Measurements from ENCODE around the gene CAST.

The CAST gene

DNA sequence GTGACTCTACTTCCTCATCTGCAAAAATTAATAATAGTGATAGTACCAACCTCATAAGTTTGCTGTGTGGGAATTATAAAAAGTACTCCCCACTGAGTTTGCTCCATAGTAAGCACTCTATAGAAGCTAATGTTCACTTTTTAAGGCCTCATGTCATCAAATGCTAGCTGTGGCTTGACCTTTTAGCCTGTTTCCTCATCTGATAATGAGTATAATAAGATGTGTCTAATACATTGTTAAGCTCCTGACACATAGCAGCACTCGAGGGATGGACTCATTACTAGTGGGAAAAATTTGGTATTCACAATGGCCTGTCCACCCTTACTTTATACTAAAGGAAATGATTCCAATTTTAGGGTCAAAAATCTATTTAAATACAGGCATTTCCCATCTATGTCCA lies 26.1 kb upstream of the CAST start:
- H3K4me3 ChIP-seq (ENCODE audit: low read depth, low read length), result no peak overlapping the region
- TF ChIP-seq, protein P1, sequence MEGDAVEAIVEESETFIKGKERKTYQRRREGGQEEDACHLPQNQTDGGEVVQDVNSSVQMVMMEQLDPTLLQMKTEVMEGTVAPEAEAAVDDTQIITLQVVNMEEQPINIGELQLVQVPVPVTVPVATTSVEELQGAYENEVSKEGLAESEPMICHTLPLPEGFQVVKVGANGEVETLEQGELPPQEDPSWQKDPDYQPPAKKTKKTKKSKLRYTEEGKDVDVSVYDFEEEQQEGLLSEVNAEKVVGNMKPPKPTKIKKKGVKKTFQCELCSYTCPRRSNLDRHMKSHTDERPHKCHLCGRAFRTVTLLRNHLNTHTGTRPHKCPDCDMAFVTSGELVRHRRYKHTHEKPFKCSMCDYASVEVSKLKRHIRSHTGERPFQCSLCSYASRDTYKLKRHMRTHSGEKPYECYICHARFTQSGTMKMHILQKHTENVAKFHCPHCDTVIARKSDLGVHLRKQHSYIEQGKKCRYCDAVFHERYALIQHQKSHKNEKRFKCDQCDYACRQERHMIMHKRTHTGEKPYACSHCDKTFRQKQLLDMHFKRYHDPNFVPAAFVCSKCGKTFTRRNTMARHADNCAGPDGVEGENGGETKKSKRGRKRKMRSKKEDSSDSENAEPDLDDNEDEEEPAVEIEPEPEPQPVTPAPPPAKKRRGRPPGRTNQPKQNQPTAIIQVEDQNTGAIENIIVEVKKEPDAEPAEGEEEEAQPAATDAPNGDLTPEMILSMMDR (IDR thresholded peaks at IDR 0.05; ENCODE audit: low read depth, low read length), result no peak

DNA sequence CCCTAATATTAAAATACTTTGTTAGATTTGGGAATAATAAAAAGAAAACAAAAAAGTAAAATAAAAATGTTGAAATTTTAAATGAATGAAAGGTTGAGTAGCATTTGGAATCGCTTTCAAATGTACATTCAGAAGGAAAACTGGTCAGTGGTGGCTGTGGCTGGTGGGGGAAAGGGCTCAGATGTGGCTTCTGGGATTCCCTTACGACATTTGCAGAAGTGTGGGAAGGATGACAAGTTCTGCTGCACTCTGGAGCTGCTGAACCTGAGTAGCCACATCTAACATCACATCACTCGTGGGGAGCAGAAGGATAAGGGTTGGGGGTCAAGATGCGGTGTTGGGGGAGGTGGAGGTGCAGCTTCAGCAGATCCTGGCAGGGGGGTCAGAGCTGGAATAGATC lies 25.6 kb upstream of the CAST start:
- H3K4me3 ChIP-seq (ENCODE audit: low read depth, low read length), result no peak overlapping the region
- TF ChIP-seq, protein P1 (IDR thresholded peaks at IDR 0.05; ENCODE audit: low read depth, low read length), result no peak

DNA sequence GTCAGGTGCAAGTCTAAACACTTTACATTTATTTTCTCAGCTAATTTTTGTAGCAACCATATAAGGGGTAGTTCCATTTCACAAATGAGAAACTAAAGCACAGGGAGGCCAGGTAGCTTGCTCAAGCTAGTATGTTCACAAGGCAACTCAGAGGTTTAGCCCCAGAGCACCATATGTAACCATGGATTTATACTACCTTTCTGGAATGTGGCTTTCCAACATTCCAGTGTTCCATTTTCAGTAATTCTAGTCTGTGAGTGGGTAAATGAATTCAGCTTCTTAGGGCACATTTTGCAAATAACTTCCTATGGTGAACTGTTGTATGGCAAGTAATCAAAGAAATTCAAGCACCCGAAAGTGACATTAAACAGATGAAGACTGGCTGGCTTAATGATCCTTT lies 25.0 kb upstream of the CAST start:
- H3K4me3 ChIP-seq (ENCODE audit: low read depth, low read length), result no peak overlapping the region
- TF ChIP-seq, protein P1 (IDR thresholded peaks at IDR 0.05; ENCODE audit: low read depth, low read length), result no peak

DNA sequence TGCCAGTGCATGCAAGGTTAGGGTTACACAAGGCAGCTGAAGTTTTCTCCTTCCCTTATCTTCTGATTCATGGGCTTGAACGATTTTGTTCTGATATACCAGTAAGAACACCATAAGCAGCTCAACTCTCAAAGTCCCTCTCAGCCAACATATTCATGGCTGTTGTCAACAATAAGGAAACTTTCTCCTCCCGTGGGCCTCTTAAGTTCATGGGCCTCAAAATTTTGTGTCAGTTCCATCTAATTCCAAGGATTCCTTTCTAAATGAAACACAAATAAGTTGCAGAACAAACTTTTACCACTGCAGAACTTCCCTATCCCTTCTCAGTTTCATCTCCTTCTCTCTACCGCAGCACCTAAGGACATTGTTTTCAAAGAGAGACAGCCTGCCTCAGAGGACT lies 23.6 kb upstream of the CAST start:
- H3K4me3 ChIP-seq (ENCODE audit: low read depth, low read length), result no peak overlapping the region
- TF ChIP-seq, protein P1 (IDR thresholded peaks at IDR 0.05; ENCODE audit: low read depth, low read length), result no peak

DNA sequence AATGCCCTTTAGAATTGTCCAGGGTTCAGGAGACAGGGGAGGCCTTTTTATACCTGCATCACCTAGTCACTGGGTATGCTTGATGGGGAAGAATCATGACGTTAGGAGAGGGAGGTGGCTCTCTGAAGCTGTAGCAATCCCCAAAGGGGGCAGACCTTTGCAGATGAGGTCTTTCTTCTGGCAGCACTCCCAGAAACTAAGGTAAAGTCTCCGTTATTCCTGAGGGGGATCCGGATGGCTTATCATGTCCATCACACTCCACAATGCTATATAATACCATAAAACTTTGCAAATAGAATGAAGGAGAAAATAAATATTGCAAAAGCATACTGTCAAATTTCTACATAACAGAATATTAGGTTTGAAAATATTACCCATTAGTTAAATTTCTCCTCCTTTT lies 21.5 kb upstream of the CAST start:
- TF ChIP-seq, protein P1 (IDR thresholded peaks at IDR 0.05; ENCODE audit: low read depth, low read length), result no peak
- H3K4me3 ChIP-seq (ENCODE audit: low read depth, low read length), result no peak overlapping the region

DNA sequence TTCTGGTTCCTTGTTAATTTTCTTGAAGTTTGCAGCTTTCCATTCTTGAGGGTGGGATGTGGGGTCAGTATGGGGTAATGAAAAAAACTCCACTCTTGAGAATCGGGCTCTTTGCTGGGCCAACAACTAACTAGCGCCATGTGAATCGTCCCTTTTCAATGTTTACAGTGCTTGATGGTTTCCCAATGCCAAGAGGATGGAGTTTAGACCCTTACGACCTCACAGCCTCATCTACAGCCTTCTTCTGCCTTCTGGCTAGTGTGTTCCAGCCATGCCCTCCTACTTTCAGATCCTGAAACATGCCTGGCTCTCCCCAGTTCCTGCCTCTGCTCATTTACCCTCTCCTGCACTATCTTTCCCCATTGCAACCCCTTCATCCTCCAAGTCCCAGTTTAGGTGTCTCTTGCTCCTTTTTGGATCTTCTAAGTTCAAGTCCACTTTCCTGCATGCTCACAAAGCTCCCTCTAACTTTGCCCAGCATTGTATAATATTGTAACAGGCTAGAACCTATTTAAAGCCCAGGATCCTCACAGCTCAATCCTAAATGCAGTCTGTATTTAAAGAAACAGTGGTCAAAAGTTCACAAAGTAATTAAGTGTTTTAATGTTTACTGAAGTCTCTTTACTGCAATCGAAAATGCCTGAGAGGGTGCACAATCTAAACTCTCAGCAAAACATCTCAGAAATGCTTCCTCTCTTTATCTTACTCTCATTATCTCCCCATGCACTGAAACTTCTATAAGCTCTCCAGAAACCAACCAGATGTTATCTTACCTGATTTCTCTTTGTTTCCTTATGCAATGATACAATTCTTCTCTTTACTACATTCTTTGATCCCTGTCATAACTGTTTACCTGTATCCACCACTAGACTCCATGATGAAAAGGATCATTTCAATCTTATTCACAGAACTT lies 20.6 kb upstream of the CAST start:
- TF ChIP-seq, protein P1 (IDR thresholded peaks at IDR 0.05; ENCODE audit: low read depth, low read length), result no peak

DNA sequence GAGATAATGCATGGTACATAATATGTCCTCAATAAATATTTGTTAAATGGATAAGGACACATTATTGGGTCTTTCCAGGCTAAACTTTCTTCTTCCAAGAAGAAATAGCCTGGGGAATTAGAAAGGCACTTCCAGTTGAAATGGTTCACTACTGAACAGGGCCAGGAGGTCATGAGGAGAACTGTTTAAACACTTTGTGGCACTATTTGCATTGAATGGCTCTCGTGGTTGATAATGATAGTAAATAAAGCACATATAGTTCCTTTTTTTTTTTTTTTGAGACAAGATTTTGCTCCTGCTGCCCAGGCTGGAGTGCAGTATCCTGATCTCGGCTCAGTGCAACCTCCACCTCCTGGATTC lies 19.9 kb upstream of the CAST start:
- TF ChIP-seq, protein P1 (IDR thresholded peaks at IDR 0.05; ENCODE audit: low read depth, low read length), result no peak
- no peak overlapping the region for H3K4me3 ChIP-seq (ENCODE audit: low read depth, low read length)

More for the DNA sequence above, 20.6 kb upstream of the CAST start:
- no peak overlapping the region for H3K4me3 ChIP-seq (ENCODE audit: low read depth, low read length)
